Suppressor macrophage (primary cell): ENCODE measurements around the gene MYH11.
"Not testable (repeated sequence)": the region's sequence is repeated elsewhere in the genome, so short reads cannot be mapped to it uniquely, and the experiment has no call there.

Experiments used
- DNase-seq, 4 experiments: peaks; one replicate each; pipeline ENCODE4 v3.0.0-alpha.2; 2020 to 2022

Gene MYH11

DNA sequence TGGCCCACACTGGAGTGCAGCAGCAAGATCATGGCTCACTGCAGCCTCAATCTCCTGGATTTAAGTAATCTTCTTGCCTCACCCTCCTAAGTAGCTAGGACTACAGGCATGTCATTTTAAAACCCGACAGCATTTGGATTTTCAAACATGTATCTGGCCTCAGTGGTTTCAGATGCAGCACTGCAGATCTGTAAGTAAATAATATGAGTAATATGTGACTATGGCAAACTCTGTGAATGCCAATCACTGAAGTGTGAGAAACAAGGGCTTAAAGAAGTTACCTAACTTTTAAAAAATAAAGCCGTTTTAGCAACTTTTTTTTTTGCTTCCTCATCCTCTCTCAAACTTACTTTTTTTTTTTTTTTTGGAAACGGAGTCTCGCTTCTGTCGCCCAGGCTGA lies 19.7 kb upstream of the MYH11 start:
- DNase-seq, result no peak

- peak; percentile 58 to 71 (median 68) for DNase-seq
These were observed 18.0 kb upstream of the MYH11 start for GRCh38 chr16:15874745-15875314.

DNA sequence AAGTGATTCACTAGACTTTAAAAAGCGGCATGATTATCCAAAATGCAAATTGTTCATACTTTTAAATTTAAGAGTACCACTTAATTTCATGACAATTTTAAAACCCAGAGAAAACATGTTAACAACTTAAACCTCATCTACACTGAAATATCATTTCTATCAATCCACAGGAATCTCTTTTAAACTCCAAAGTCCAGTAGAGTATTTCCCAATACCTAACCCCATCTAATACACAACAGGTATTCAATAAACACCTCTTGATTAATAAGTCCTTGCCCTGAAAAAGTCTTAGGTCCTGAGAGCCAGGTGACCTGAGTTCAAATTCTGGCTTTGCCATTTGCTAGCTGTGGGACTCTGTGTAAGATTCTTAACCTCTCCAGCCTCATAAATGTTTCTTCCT lies 16.9 kb upstream of the MYH11 start:
- no peak for DNase-seq

- no peak for DNase-seq
These were observed 16.5 kb upstream of the MYH11 start for GRCh38 chr16:15873301-15873700.

DNA sequence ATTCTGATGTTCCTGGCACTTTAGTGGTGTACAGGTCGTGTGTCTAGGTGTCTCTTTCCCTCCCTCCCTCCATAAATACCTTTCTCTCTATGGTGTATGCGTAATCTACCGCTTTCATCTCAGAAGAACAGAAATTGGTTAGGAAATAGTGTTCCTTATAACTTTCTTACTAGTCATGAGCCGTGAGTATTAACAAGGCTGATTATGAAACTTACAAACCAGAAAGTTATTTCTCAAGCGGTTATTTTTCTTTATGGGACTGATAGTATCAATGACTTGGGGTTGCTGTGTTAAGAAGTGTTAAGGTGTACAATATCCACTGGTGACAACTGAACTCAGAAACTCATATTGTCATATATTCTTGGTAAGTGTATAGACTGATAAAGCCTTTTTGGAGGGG lies 13.2 kb upstream of the MYH11 start:
- DNase-seq, result no peak

DNA sequence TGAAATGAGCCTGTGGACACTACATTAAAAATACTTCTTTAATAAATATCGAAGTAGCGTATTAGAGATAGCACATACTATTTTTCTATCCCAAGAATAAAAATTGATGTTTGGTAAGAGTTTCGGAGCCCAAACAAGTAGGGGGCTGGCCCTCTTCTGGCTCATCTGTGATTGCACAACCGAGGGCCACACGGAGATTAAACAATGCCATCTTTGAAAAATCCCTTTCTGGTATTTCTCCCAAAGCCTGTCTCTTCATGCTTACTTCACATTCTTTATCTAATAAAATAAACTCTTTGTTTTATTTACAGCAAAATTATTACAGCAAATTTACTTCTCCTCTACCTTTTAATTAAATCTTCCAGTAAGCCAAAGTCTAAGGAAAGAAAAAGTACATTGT lies 9.6 kb upstream of the MYH11 start:
- no peak for DNase-seq

DNA sequence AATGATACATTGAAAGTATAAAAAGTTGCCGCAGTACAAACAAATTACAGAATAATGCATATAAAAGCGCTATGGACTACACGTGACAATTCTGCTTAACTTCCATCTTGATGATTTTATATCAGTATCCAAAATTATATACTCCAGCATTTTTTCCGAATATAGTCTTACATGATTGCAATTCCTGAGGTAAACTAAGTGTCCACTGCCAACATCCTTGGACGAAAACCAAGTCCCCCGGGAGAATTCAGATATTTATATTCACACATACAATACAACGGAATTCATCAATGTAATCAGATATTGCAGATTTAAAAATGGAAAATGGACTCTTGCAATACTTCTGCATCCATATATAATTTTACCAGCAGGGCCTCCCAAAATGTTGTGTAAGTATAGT lies 8.9 kb upstream of the MYH11 start:
- no peak for DNase-seq

DNA sequence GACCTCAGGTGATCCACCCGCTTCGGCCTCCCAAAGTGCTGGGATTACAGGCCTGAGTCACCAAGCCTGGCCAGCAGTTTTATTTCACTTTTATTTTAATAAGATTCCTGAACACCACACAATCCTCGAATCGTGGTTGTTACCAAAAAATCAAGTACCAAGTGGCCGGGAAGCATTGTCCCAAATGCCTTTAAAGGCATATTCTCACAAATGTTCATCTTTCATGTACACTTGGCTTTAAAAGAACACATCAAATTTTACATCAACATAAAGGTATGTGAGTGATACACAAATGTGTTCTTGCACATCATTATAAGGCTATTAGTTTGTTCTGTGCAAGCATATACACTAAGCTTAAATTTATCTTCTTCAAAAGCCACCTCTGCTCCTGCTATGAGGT lies 8.1 kb upstream of the MYH11 start:
- DNase-seq, result no peak

GRCh38 chr16:15861996-15862395 lies 5.2 kb upstream of the MYH11 start:
- no peak for DNase-seq

DNA sequence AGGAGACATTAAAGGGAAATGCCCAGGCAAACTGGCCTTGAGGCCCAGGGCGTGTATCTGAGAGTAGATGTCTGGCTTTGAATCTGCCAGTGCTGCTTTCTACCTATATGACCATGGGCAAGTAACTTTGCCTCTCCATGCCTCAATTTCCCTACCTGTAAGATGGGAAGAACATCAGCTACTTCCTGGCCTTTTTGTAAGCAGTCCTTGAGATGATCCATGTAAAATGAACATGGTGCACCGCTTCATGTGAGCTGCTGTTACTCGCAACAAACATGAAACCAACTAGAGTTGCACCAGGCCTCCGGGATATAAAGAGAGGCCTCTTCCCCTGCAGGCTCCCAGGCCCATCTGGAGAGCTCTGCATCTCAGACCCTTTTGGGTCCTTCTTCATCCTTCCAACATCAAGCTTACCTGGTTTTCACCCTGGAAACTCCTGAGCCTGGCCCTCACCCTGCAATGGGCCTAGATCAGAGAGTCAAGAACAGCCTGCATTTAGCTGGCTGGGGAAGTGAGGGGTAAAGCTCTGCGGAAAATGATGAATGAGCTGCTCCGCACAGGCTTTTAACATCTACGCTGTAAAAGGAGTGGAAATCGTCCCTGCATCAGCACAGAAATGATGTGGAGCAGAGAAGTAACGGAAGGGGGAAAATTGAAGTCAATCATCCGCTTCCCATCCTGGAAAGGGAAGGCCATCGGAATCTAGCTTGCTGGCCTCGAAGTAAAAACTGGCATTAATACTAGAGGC lies 2.3 kb upstream of the MYH11 start:
- no peak for DNase-seq

DNA sequence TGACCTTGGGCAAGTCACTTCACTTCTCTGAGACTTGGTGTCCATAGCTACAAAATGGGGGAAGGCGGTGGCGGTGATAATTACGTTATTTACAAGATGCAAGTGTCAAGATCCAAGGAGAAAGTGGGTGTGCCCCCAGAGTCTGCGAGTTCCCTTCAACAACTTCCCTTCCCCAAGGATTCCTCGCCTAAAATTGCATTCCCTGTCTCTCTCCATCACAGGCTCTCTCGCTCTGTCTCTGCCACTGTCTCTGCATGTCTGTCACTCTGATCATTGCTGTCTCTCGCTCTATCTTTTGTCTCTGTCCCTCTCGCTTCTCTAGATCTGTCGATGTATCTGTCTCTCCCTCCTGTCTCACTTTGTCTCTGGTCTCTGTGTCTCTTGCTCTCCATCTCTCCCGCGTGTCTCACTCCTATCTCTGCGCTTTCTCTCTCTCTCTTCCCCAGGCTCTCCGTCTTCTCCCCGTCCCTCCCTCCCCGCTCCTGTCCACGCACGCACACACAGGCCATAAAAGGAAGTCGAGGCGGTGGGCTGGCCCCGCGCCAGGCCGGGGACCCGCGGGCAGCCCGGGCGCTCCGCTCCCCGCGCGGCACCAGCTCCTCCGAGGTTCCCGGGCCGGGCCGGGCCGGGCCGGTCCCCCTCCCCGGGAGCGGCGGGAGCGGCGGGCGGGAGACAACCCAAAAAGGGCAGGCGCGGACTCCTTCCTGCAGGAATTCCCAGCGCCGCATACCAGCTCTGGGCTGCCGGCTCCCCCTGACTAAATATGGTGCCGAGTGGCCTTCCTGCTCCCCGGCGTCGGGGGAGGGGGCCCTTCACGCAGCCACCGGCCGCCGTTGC lies 1.1 kb upstream of the MYH11 start:
- peak; percentile 14 to 73 (median 48) for DNase-seq

- no peak for DNase-seq
These were observed 646 bp downstream of the MYH11 start for GRCh38 chr16:15856182-15856581.

DNA sequence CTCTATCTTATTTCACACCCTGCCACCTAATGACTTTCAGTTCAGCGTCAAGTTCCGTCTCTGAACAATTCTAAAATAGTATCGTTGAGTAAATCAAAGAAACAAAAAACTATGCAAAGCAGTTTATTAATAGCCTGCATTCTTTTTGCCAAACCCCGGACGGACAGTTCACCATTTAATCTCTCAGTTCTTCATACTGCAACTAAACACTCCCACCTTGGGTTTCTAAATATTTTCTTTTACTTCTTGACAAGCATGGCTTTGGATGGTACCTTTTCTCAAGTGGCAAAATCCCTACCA lies 1.2 kb downstream of the MYH11 start:
- DNase-seq, result no peak

GRCh38 chr16:15854906-15855703 lies 1.7 kb downstream of the MYH11 start:
- no peak for DNase-seq

GRCh38 chr16:15854061-15854460 lies 2.8 kb downstream of the MYH11 start:
- DNase-seq, result no peak

DNA sequence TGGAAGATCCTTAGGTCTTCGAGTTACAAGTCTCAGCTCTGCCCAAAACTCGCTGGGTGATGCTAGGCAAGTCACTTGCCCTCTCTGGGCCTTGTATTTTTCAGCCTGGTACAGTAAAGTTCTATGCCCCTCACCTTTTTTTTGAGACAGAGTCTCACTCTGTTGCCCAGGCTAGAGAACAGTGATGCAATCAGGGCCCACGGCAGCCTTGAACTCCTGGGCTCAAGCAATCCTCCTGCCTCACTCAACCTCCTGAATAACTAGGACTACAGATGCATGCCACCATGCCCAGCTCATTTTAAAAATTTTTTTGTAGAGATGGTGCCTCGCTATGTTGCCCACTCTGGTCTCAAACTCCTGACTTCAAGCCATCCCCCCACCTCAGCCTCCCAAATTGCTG lies 3.8 kb downstream of the MYH11 start:
- no peak for DNase-seq

DNA sequence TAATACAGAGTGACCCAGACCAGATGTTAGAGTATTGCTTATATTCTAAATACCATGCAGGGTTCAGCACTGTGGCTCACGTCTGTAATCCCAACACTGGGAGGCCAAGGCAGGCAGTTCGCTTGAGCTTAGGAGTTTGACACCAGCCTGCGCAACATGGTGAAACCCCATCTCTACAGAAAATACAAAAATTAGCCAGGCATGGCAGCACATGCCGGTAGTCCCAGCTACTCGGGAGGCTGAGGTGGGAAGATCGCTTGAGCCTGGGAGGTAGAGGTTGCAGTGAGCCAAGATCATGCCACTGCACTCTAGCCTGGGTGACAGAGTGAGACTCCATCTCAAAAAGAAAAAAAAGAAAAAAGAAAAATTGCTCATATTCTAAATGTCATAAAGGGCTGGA lies 6.3 kb downstream of the MYH11 start:
- DNase-seq, result not testable (repeated sequence)

DNA sequence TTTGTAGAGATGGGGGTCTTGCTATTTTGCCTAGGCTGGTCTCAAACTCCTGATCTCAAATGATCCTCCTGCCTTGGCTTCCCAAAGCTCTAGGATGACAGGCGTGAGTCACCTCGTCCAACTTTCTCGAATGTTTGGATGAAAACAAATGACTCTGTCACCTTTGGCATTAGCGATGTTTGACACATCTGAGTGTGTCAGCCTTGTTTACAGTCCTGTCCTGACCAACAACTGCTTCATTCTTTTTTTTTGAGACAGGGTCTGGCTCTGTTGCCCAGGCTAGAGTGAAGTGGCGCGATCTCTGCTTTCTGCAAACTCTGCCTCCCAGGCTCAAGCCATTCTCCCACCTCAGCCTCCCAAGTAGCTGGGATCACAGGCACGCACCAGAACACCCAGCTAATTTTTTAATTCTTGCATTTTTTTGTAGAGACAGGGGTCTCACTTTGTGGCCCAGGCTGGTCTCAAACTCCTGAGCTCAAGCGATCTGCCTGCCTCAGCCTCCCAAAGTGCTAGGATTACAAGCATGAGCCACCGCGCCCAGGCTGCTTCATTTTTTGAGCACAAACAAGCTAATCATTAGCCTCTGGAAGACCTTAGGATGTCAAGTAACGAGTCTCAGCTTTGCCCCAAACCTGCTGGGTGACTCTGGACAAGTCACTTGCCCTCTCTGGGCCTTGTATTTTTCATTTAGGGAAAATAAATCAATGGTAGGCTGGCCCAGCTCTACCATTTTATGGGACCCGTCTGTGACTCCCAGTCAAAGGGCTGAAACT lies 7.4 kb downstream of the MYH11 start:
- no peak for DNase-seq

GRCh38 chr16:15847611-15848175 lies 9.1 kb downstream of the MYH11 start:
- no peak for DNase-seq

DNA sequence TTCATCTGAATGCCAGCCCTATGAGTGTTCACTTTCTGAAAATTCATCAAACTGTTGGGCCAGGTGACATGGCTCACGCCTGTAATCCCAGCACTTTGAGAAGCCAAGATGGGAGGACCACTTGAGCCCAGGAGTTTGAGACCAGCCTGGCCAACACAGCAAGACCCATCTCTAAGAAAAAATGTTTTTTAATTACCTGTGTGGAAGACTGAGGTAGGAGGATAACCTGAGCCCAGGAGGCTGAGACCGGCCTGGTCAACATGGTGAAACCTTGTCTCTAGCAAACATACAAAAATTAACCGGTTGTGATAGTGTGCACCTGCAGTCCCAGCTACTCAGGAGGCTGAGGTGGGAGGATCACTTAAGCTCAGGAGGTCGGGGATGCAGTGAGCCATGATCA lies 10.3 kb downstream of the MYH11 start:
- DNase-seq, result no peak

- no peak for DNase-seq
These were observed 13.1 kb downstream of the MYH11 start for GRCh38 chr16:15843635-15844279.
